22Rv1 (cell line): Measurements from ENCODE around the gene SERPINA3.

Source experiments
- CTCF ChIP-seq: fragments of 450-650 bp; IDR thresholded peaks from 2 replicates; pipeline ENCODE4 v1.5.1; 2017; ENCODE audit warnings: mild to moderate bottlenecking
- ZFX ChIP-seq: fragments of 450-650 bp; IDR thresholded peaks from 2 replicates; pipeline ENCODE4 v1.6.1; 2017; ENCODE audit warnings: antibody characterized with exemption, borderline replicate concordance

DNA sequence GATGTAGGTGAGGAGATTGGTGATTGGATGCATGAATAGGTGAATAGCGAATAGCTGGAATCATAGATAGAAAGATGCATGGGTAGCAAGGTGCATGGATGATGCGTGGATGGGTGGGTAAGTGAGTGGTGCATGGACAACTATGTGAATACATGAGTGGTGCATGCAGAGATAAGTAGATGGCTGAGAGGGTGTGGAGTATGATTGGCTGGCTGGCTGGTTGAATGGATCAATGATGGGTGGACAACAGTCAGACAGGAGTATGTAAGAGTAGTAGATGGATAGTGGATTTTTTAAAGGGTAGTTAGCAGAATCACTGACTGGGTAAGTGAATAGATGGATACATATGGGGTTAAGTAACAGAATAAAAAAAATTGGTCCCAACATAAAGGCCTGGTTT is 33.9 kb downstream of the SERPINA3 start:
- TF ChIP-seq CTCF, result no peak
- TF ChIP-seq ZFX, result no peak
